ENCODE results near the gene RICTOR.

Gene RICTOR

GRCh38 chr5:39074017-39074814, at the start of gene RICTOR:
RICTOR (minus strand) TSS chr5:39074399; CDS start chr5:39074377, 22 bp downstream.
- DNase-seq (ENCODE audit: low read depth) = peak; percentile 85

DNA sequence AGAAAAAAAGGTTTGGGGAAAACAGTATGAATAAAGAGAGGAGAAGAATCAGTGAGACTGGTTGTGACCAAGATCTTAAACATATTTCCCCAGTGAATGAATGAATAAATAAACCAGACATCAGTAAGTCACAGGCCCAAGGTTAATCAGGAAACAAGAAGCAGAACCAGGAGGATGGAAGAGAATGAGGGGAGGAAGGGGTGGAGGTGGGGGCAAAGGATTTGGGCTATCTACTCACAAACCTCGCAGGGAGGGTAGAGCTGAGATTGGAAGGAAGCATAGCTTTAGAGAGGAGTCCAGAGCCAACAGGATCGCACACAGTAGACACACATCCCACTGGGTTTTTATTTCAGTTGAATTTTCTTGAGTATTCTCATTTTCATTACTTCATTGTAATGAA, 47.7 kb upstream of the RICTOR start:
- DNase-seq (ENCODE audit: low read depth) = no peak

DNA sequence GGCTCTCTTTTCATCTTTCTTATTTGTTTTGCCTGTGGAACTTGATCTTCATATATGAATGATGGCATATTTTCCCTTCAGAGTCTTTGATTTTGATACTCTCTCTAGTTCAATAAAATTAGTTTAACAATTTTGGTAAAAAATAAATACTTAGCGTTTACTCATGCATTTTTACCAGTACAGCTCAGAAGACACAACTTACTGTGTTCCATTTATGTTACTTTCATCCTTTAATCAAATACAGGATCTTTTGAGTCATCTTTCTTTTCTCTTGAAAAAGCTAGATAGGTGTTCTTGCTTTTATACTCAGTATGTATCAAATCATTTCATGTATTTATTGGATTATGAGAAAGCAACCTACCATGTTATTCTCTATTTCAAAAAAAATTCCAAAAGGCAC, 47.1 kb upstream of the RICTOR start:
- DNase-seq (ENCODE audit: low read depth) = no peak

- no peak for DNase-seq (ENCODE audit: low read depth)
Observed at GRCh38 chr5:39120052-39120420, 45.8 kb upstream of the RICTOR start.

DNA sequence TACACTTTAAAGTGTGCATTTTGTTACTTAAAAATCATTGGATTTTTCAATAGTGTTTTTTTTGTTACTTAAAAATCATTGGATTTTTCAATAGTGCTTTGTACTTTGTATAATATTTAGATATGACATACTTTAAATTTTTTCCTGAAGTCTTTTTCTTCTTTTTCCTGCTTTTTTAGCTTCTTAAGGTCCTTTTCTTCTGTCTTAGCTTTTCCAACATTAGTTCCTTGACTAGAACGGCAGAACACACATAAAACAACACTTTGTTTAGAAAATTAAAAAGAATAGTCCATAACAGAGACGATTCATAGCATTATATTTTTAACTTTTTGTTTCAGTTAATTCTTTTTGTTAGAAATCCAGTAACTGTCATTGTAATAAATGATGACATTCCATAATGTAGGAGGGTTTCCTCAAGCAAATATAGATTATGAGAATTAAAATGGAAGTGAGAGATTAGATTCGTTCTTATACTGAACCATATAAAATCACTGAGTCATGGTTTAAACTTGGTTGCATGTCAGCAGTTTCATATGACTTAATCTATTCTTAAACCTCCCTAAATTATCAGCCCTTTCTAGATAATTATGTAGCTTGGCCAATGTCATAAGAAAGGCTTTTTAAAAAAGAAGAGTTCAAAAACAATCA, 45.3 kb upstream of the RICTOR start:
- no peak for DNase-seq (ENCODE audit: low read depth)

DNA sequence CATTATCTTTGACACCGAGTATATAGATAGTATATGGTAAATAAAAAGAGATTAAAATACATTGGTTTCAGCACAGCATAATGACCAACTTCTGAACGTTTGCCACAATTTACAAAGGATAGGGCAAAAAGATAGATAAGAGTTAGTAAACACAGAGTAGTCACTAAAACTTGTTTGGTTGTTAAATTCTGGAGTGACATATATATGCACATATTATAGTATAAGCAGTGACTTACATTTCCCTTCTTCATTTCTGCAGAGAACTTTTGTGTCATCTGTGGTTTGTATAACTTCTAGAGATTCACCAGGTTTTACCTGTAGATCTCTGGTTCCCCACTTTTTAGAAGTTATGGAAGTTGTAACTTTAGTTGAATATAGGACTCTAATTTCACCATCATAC, 44.4 kb upstream of the RICTOR start:
- no peak for DNase-seq (ENCODE audit: low read depth)

DNA sequence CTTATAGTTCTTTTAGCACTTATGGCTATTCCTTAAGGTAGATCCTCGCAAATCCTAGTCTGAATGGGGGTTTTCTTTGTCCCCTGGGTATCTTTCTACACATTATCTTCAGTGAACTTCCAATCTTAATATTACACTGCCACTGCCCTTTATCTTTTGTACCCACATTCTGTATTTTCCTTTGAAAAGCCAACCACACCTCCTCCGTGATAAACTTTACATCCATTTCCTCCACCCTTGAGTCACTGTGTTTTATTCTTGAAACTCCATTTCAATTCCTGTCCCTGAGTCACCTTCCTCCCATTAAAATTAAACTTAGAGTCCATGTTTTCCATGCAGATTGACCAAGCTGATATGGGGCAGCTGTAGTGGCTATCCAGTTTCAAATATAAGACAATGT, 43.2 kb upstream of the RICTOR start:
- DNase-seq (ENCODE audit: low read depth) = no peak

DNA sequence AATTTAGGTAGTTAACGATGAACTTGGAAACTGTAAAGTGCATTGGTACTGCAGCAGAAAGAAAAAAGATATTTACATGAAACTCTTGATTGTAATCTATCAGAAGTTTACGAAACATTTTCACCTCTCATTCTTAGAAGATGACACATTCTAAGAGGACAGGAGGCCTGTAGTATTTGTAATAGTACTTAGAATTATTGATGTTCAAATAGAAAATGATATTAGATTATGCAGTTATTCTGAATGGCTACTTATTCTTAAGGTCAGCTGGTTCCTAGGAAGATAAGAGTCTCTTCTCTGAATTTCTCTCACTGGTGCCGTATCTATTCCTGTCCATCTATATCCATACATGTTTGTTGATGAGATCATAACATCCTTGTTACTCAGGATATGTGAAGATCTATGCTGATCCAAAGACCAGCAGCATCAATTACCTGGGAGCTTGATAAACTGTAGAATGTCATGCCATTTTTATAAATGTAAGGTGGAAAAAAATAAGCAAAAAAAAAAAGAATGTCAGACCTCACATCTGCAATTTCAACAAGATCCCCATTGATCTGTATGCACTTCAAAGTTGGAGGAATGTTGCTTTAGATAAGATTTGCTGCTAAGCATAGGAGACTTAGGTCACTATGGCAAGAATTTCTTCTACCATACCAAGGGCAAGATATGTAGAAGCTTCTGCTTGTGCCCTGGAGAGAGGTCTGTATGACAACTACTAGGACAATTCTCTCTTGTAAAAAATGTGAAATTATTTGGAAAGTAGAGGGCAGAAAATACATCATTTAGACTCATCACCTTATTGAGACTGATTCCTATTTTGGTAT, 42.4 kb upstream of the RICTOR start:
- DNase-seq (ENCODE audit: low read depth) = peak; percentile 8

GRCh38 chr5:39115644-39116343, 41.6 kb upstream of the RICTOR start:
- DNase-seq (ENCODE audit: low read depth) = no peak

- no peak for DNase-seq (ENCODE audit: low read depth)
Observed at GRCh38 chr5:39114155-39114554, 40.0 kb upstream of the RICTOR start.

DNA sequence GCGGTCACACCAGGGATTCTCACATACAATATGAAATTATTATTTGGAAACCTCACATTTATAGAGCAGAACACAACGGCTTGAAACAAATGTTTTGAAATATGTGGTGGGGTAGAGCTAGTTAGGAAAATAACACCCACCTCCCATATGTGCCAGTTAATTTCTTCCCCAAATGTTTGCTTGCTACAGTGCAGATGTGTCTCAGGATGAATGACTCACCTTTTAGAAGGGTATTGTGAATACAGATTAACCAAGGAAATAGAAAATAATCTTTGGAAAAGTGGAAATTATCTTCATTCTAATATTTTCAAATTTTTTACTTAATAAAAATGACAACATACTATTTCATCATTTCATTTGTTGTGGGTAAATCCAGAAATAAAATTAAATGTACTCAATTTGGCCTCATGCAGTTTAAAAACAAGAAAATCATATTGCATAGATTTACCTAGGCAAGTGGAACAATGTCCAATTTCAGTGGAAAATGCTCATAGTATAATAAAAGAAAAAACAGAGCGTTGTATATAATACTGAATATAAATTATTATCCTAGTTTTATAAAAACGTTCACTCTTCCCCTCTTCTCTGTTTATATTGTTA, 39.3 kb upstream of the RICTOR start:
- DNase-seq (ENCODE audit: low read depth) = no peak

- DNase-seq (ENCODE audit: low read depth) = no peak
Observed at GRCh38 chr5:39109606-39110005, 35.4 kb upstream of the RICTOR start.

GRCh38 chr5:39108987-39109386, 34.8 kb upstream of the RICTOR start:
- no peak for DNase-seq (ENCODE audit: low read depth)

- no peak for DNase-seq (ENCODE audit: low read depth)
Observed at GRCh38 chr5:39107350-39107749, 33.2 kb upstream of the RICTOR start.

DNA sequence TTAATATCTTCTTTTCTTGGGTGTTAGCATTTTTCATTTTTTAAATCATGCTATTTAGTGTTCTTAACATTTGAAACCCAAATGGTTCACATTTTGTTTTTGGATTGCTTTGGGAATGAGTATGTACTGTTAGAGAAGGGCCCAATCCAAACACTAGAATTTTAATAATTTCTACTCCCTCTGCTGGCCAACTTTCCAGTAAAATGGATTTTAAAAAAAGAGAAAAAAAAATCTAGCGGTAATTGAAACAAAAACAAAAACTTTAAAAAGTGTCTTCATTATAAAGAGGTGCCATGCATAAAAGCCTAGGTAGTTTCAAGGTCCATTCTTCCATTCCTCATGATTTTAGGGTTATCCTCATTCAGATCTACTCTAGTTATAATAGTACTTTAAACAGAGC, 32.1 kb upstream of the RICTOR start:
- peak; percentile 8 for DNase-seq (ENCODE audit: low read depth)

DNA sequence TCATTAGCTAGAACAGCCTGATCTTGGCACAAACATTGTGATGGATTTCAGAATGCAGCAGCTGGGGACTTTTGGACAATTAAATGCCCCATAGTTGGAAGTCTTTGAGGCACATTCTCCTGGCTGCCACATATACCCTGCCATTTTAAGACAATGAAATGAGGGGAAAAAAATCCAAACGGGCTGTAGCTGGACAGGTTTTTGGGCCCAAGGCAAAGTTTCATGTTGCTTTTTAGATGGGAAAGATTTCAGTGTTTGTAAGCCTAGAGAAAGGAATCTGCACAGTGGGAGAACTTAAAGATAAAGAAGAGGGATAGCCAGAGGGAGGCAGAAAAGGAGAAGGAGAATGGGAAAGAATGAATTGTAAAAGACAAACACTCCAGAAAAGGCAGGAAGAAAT, 30.0 kb upstream of the RICTOR start:
- DNase-seq (ENCODE audit: low read depth) = no peak

GRCh38 chr5:39102684-39103155, 28.5 kb upstream of the RICTOR start:
- DNase-seq (ENCODE audit: low read depth) = peak; percentile 43

DNA sequence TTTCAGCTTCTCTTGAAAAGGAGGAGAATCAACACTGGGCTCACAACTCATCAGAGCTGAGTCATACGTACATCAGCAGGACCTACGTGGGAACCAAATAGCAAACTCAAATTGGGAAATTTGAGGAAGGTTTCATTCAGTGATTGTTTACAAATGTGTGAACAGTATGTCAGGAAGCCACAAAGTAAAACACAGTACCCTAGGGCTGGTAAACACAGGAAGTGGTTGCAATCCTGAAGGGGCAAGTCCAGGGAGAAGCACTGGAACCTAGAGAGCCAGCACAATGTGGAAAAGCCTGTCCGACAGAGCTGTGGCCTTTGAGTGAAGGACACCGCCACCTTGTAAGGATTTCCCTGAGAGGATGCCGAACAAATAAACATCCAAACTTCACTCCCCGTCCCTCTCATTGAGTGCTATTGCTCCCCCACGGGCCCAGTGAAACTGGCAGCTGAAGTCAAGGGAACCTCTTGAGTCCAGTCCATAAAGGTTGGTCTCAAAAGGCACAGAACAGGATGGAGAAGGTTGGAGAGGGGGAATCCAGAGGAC, 26.7 kb upstream of the RICTOR start:
- DNase-seq (ENCODE audit: low read depth) = peak; percentile 99

DNA sequence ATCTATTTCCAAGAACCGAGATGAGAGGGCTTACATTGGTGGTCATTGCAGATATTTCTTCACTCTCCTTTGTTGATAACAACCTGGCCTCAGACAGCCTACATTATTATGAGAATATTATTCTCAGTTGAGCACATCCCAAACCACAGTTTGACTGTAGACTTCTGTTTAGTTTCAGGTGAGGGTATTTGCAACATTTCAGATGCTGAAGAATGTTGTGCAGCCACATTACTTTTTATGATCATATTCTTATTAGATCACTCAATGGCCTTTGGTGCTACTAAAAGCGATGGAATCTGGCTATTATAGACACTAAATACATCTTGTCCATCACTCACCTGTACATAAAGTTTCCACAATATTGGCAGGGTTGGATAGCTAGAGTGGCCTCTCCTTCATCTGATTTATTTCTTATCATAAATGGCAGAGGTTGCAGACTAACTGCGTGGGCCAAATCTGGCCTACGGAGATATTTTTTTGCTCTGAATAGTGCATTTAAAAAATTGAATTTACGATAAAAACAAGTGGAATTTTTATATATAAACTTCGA, 26.2 kb upstream of the RICTOR start:
- DNase-seq (ENCODE audit: low read depth) = no peak

GRCh38 chr5:39099831-39100230, 25.6 kb upstream of the RICTOR start:
- DNase-seq (ENCODE audit: low read depth) = no peak

GRCh38 chr5:39093352-39093751, 19.2 kb upstream of the RICTOR start:
- DNase-seq (ENCODE audit: low read depth) = peak; percentile 76
